ENCODE data around the gene RPN1.
"Not testable (repeated sequence)": the region's sequence is repeated elsewhere in the genome, so short reads cannot be mapped to it uniquely, and the experiment has no call there.

- TF ChIP-seq, protein P1, sequence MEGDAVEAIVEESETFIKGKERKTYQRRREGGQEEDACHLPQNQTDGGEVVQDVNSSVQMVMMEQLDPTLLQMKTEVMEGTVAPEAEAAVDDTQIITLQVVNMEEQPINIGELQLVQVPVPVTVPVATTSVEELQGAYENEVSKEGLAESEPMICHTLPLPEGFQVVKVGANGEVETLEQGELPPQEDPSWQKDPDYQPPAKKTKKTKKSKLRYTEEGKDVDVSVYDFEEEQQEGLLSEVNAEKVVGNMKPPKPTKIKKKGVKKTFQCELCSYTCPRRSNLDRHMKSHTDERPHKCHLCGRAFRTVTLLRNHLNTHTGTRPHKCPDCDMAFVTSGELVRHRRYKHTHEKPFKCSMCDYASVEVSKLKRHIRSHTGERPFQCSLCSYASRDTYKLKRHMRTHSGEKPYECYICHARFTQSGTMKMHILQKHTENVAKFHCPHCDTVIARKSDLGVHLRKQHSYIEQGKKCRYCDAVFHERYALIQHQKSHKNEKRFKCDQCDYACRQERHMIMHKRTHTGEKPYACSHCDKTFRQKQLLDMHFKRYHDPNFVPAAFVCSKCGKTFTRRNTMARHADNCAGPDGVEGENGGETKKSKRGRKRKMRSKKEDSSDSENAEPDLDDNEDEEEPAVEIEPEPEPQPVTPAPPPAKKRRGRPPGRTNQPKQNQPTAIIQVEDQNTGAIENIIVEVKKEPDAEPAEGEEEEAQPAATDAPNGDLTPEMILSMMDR (IDR thresholded peaks at IDR 0.05): not testable (repeated sequence)
- not testable (repeated sequence) for TF ChIP-seq POLR2AphosphoS5, POLR2A (IDR thresholded peaks at IDR 0.05)
These were observed 63.7 kb downstream of the RPN1 start for GRCh38 chr3:128586932-128587331.
